ENCODE results near the gene CARD19.
A peak's percentile ranks its signal among the peaks of the same experiment; 100 is the strongest.

The CARD19 gene

DNA sequence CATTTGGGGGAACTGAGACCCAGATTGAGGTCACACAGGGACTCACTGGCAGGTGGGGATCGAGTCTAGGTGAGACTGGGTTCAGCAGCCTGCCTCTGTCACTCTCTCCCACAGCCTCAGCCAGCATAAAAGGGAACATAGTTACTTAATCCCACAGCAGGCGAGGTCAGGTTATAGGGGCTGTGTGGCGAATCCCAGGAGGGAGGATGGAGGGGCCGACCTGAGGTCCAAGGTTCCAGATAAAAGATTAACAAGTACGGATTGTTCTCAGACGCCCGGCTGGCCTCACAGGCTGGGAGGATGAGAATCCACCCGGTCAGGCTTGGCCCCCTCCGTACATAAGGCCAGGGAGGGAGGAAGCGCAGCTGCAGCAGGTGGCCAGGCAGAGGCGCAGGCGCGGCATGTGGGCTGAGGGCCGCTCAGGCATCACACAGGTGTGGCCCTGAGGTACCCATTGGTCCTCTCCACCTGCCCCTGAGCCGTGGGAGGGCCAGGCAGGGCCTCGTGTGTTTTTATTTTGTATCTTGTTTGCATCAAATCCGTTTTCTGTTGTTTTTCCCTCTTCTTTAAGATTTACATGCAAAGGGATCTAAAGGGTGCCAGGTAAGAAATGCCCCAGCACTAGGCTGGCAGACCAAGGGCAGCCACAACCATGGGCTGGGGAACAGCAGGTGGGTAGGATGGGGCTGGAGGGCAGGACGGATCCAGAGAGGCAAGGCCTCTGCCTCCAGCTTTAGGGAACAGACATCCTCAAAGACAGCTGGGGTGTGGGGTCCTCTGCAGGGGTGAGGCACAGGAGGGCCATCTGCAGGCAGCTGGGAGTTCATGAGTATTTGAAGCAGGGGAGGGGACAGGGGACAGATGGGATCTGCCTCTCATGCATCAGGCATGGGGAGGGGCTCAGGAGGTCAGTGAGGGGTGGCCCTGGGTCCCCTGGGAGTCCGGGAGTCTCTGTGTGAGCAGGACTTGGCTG, 33.9 kb upstream of the CARD19 start:
- DNase-seq (ENCODE audit: low read depth, low spot score): no peak

DNA sequence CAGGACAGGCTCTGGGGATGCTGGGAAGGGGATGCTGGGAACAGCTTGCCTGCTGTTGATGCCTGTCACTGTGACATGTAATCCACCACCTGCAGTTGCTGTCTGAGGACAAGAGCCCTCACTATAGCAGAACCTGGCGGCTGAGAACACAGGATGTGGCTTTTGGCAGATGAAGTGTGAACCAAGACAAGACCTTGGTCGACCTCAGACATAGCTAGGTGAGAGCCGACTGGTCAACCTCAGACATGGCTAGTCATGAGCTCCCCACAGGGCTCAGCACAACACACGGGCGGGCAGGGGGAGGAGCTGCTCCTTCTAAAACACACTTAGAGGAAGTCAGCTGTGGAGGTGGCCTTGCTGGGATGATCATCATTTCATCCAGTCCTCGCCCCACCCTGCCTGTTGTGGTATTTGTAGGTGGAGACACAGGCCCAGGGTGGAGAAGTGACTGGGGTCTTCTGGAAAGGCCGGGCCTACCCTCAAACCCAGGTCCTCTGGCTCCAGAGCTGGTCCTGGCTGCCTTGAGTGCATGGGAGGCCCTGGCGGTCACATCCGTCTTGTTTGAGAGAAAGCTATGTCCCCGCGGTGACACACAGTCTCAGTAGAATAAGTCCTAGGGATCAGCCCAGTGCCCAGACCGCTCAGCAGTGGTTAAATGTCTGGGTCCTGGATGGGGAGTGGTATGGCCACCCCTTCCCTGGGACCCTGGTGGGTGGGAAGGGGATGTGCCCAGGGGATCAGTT, 31.5 kb upstream of the CARD19 start:
- DNase-seq (ENCODE audit: low read depth, low spot score): no peak

DNA sequence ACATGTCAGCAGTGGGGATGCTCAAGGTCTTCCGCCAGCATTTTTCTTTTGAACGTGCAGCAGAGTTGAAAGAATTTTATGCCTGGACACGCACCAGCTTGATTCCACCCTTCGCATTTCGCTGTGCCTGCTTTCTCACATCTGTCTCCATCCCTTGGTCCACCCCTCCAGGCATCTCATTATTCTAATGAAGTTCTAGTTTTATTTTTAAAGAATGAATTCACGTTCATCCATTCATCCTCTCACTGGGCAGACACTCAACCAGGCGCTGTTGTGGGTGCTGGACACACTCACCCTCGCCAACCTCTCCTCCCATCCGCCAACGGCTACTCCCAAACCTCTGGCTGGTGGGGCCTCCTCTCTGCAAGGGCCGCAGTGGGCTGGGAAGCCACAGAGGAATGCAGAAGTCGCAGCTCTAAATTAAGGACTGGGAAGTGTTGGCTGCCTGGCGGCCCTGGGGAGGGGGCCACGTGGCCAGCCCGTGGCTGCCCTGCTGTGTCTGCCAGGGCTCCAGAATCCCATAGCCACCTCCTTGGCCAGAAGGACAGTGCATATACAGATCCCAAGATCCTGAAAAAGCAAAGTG, 30.8 kb upstream of the CARD19 start:
- no peak for DNase-seq (ENCODE audit: low read depth, low spot score)

DNA sequence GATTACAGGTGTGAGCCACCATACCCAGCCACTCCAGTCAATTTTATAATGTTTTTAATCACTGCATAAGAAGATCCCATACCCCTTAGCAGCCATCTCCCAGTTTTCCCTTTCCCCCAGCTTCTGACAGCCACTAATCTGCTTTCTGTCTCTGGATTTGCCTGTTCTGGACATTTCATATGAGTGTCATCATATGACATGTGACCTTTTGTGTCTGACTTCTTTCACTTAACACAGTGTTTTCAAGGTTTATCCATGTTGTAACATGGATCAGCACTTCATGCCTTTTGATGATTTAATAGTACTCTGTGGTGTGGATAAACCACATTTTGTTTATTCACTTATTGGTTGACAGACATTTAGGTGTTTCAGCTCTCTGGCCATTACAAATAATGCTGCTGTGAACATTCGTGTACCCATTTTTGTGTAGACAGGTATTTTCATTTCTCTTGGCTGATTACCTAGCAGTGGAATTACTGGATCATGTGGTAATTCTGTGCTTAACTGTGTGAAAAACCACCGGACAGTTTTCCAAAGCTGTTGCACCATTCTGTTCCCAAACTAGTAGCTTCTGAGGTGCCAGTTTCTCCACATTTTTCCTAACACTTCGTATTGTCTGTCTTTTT, 28.9 kb upstream of the CARD19 start:
- no peak for DNase-seq (ENCODE audit: low read depth, low spot score)

DNA sequence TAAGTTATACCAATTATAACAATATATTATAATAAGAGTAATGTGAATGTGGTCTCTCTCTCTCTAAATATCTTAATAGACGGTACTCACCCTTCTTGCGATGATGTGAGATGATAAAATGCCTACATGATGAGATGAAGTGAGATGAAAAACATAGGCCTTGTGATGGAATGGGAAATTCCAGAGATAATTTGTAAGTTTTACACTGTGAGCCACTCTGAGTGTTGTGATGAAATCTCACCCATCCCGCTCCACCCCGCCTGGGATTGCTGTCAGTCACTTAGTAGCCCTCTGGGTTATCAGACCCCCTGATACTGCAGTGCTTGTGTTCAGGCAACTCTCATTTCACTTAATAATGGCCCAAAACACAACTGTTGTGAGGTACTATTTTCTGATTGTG, 27.1 kb upstream of the CARD19 start:
- DNase-seq (ENCODE audit: low read depth, low spot score): no peak

DNA sequence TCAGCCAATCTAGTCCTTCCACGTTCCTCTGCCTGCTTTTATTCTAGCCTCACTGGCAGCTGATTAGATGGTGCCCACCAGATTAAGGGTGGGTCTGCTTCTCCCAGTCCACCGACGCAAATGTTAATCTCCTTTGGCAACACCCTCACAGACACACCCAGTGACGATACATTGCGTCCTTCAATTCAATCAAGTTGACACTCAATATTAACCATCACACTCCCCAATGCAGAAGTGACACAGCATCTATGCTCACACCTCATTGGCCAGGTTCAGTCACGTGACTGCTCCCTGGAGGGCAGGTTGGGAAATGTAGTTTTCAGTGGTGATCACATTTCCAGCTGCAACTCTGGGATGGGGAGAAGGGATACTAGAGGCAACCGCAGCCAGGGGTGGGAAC, 24.6 kb upstream of the CARD19 start:
- DNase-seq (ENCODE audit: low read depth, low spot score): no peak

DNA sequence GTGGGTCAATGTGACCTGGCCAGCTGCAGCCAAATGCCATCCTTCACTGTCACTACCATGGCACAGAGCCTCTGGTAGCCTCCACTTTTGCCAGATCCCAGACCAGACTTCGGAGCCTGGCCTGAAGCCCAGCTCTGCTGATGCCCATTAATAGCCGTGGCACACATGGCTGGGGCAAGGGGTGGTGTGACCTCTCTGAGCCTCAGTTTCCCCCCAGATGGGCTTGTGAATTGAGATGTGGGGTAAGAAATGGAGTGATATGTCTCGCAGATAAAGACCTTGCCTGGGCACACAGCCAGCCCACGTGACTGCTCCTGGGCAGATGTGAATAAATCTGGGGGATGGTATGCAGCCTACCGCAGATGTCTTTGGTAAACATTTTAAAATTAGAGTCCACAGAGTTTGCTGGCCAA, 23.6 kb upstream of the CARD19 start:
- DNase-seq (ENCODE audit: low read depth, low spot score): peak; percentile 56

DNA sequence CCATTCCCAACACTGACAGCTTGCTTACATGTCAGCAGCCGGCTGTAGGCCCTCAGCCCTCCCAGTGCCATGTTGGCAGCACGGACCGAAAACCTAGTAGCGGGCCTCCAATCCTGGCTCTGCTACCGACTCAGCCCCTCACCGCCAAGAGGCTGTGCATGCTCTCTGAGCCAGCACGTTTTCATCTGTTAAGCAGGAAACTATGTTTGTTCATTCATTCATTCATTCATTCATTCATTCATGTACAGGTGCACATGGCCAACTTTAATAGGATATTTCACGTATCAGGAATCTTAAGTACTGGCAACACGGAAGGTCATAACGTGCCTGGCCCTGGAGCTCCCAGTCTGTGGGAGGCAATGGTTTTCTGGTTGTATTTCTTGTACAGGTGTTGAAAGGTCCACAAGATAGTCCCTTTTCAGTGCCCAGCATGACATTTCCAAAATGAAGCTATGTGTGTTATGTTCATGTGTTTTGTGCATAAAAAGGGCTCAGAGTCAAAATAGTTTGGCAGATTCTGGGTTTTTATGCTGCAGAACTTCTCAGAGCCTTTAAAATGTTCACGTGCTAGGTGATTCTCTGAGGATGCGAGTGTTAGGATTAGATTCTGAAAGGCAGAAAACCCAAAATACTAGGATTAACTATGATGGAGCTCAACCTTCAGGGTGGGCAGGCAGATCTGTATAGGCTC, 19.8 kb upstream of the CARD19 start:
- no peak for DNase-seq (ENCODE audit: low read depth, low spot score)

DNA sequence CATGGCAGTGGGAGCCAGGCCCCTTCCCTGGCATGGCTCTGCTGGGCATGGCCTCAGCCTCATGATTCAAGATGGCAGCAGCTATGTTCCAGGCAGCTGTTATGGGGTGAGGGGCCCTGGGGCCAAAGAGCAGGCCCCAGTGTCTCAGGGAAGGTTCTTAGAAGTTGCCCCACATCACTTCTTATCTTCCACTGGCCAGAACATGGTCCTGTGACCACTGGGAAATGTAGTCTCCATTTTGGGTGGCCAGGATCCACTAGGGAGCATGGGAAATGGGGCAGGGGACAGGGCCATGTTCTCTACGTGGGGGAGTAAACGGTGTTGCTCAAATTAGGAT, 19.3 kb upstream of the CARD19 start:
- no peak for DNase-seq (ENCODE audit: low read depth, low spot score)

DNA sequence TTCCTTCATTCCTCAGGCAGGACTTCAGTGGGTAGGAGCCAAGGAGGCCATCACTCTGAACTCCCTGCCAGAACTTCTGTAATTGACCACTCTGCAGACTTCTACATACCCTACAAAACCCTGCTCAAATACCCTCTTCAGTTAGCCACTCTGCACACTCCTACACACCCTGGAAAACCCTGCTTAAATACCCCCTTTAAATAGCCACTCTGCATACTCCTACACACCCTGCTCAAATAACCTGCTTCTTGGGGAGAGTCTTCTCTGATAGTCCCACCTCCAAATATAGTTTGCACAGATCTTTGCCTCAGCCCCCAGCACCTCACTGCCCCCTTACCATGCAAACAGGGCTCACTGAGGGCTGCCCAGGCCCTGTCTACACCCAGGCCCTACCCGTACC, 18.6 kb upstream of the CARD19 start:
- DNase-seq (ENCODE audit: low read depth, low spot score): no peak

DNA sequence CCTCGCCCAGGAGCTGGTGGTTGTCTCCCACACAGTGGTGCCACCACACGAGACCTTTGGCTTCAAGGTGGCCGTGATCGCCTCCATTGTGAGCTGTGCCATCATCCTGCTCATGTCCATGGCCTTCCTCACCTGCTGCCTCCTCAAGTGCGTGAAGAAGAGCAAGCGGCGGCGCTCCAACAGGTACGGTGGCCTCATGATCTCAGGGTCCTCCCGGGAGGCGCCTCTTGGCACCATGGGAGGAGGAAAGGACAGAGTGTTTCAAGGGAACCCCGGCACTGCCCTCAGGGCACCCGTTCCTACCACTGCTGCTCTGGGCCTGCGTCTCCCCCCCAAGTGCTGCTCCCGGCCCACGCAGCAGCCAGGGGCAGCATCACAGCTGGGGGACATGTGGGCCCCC, 18.2 kb upstream of the CARD19 start:
- DNase-seq (ENCODE audit: low read depth, low spot score): no peak

DNA sequence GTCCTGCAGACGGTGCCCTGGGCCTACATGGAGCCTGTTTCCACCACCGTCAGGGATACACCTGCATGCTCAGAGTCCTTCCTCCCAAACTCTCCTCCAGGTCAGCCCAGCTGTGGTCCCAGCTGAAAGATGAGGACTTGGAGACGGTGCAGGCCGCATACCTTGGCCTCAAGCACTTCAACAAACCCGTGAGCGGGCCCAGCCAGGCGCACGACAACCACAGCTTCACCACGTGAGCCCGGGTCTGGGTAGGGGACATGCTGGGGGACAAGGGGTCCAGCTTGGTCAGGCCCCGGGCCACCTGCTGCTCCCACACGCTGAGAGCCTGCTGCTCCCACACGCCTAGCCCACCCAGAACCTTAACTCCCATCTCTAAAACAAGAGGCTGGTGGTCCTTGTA, 16.6 kb upstream of the CARD19 start:
- no peak for DNase-seq (ENCODE audit: low read depth, low spot score)

DNA sequence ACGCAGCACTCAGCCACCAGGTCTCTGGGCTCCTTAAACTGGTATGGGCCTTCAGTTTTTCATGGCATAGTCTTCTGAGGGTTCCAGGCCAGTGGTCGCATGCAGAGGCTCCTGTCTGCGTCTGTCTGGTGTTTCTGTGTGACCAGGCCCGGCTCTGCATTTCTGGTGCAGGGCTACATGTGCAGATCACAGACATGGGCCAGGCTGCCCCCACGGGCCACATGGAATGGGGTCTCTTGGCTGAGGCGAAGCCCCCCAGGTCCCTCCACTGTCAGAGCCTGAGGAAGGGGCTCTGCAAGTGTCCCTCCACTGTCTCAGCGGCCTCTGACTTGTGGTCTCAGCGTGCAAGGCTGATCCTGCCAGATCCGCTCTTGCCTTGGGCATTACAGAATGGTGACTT, 15.6 kb upstream of the CARD19 start:
- no peak for DNase-seq (ENCODE audit: low read depth, low spot score)

DNA sequence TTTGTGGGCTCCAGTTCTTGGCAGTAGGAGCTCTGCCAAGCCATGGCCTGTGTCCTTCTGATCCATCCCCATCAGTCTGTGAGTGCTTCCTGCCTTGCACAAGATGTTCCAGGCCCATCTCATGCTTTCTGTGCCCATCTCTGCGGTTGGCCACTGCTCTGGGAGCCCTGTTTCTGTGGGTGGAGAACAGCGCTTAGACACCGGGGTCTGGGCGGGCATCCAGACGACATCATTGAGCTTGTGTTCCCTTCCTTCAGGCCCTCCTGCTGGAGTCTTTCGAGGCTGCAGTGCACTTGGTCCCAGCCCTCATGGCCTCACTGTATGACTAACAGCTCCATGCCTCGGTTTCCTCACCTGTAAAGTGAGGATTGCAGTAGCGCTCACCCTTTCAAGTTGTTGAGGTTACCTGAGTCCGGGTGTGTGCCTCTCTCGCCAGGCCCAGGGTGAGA, 14.9 kb upstream of the CARD19 start:
- DNase-seq (ENCODE audit: low read depth, low spot score): no peak

DNA sequence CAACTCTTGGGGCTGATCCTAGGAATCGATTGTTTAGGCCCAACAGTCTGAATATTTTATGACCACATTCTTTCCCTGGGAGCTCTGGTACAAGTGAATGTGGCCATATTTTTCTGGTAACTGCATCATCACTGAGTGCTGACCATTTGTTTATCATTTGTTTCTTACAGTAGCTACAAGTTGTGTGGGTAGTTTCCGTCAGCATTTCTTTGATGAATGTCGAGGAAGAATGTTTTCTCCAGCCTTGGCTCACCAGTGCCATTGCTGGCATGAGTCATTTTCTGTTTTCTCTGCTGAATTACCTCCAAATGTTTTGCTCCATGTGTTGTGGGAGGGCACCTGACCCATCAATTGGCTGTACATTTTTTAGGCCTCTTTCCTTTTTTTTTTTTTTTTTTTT, 14.1 kb upstream of the CARD19 start:
- peak; percentile 89 for DNase-seq (ENCODE audit: low read depth, low spot score)

DNA sequence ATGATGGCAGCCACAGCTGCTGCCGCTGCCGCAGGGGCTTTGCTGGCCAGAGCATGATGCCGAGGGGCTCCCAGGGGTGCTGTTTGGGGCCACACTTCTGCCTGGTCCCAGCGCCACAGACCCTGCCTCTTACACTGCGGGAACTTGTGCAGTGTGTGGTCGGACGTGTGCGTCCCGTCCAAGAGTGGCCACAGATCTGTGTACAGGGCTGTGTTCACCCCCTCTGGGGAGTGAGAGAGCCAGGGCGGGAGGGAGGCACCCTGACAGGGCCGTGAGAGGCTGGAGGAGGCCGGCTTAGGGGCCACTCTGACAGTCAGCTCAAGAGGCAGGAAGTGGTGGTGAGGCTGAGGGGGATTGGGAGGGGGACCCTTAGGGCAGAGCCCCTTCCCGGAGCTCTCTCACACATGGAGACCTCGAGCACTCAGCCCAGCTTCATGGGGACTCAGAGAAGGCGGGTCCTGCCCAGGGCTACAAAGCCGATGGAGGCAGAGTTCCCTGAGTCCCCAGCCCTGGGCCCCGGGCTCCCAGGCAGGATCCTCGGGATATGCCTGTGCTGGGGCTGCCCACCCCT, 13.1 kb upstream of the CARD19 start:
- DNase-seq (ENCODE audit: low read depth, low spot score): no peak

DNA sequence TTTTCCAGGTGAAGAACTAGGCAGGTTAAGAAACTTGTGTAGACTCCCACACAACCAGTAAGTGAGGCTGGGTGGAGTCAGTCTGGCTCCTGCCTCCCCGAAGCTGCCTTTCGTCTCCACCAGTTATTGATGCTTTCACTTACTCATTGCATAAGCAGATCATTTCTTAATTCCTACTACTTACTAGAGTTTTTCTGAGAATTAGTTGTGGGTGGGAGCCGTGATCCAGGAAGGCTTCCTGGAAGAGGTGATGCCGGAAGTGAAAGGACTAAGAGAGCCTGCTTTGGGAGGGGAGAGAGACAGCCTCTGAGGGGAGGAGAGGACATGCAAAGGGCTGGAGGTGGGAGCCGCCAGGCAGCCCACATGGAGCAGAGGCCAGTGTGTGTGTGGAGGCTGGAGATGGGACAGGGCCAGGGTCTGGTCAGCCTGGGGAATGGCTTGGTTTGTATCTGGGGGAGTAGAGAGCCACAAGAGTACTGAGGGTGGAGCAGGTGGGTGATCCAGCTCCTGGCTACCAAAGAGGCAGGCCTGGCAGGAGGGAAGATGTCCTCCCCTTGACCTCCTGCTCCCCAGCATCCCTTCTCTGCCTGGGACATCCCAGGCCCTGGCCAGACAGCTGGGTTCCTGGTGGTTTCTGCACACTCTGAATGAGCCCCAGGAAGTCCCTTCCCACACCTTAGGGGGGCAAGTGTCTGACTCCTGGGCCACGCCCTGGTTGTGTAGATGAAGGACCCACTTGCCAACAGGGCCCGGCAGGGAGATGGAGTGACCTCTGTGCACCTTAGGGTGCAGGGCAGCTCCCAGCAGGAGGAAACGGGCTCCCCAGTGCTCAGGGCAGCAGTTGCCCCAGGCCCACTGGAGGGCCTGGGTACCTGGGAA, 12.2 kb upstream of the CARD19 start:
- DNase-seq (ENCODE audit: low read depth, low spot score): no peak

DNA sequence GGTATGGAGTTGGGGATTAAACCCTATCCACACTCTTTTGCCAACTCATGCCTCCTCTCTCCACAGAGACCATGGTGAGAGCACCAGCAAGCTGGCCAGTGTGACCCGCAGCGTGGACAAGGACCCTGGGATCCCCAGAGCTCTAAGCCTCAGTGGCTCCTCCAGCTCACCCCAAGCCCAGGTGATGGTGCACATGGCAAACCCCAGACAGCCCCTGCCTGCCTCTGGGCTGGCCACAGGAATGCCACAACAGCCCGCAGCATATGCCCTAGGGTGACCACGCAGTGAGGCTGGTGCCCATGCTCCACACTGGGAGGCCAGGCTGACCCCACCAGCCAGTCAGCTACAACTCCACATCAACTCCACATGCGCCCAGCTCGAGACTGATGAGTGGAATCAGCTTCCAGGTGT, 11.5 kb upstream of the CARD19 start:
- DNase-seq (ENCODE audit: low read depth, low spot score): no peak

DNA sequence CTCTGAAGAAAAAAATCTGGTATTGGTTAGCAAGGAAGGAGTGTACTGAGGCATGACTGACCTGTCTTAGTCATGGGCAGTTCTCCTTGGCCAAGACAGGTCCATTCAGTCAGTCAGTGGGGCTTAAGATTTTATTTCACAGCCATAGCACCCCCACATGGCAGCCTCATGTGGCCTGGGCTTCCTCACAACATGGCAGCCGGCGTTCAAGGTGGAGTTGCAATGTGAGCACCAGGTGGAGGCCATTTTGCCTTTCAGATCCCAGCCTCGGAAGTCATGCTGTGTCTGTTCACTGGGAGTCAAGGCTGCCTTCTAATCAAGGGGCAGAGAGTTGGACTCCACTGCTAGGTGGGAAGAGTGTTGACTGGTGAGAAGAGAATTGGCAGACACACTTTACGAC, 10.3 kb upstream of the CARD19 start:
- no peak for DNase-seq (ENCODE audit: low read depth, low spot score)
